HG02884 (cell line): Measurements from ENCODE around the gene TEX28.
"Not testable (repeated sequence)": the region's sequence is repeated elsewhere in the genome, so short reads cannot be mapped to it uniquely, and the experiment has no call there.

Source experiments
- ATAC-seq: cut with Tn5 transposase; IDR thresholded peaks from one replicate; pipeline ENCODE4 v1.9.1; 2021; ENCODE audit warnings: mild to moderate bottlenecking, moderate library complexity; ENCODE audit not compliant: unreplicated experiment

TEX28 gene

GRCh38 chrX:154312116-154312515 is 17.2 kb upstream of the TEX28 start:
- ATAC-seq = no peak

DNA sequence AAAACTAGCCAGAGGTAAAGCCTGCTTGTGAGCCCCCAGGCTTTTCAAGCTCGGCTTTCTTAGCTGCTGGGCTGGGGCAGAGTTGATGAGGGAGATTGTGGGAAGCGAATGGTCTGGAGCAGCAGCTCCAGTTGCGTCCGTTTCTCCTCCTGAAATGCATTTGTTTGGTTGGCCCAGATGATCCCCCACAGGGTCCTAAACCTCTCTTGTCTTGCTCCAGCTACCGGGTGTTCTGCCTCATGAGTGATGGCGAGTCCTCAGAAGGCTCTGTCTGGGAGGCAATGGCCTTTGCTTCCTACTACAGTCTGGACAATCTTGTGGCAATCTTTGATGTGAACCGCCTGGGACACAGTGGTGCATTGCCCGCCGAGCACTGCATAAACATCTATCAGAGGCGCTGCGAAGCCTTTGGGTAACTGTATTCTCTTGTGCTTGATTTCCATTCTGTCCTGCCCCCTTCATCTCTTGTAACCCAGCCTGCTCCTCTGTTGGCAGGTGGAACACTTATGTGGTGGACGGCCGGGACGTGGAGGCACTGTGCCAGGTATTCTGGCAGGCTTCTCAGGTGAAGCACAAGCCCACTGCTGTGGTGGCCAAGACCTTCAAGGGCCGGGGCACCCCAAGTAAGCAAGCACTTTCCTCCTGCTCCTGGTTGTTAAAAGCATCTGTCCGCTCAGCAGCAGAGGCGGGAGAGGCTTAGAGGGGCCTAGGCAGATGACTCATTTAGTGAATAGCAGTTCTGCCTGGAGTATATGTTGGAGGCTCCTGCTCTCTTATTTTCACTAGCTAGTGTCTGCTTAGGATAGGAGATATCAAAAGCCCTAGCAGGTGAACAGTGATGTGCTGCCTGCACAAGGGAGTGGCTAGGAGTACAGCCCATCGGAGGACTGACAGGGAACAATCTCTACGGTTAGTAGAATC is 16.0 kb upstream of the TEX28 start:
- ATAC-seq = no peak

DNA sequence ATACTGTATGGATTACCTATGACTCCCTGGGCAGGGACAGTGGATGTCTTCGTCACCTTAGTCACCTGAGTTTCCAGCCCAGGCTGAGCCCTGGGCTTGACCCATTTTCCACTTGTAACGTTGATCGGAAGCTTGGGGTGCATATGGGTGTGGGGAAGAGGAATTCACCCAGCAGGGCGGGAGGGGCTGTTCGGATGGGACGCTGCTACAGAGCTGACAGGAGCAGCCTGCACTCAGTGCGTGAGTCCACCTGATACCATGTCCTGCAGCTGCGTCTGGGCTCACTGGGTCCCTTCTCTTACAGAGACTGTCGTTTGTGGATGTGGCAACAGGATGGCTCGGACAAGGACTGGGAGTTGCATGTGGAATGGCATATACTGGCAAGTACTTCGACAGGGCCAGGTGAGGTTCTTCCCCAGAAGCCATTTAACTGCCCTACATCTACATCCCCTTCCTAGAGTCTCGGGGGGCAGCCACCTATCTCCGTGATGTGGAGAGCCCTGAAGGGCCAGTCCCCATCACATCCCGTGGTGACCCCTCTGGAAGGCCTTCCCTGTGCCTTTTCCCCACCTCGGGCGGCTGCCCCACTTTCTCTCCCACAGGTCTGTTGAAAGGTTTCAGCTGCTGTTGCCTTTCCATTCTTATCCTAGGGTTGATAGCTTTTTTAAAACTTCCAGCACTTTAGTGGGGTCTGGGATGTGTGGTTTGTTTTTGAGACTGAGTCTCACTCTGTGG is 14.3 kb upstream of the TEX28 start:
- ATAC-seq = no peak

DNA sequence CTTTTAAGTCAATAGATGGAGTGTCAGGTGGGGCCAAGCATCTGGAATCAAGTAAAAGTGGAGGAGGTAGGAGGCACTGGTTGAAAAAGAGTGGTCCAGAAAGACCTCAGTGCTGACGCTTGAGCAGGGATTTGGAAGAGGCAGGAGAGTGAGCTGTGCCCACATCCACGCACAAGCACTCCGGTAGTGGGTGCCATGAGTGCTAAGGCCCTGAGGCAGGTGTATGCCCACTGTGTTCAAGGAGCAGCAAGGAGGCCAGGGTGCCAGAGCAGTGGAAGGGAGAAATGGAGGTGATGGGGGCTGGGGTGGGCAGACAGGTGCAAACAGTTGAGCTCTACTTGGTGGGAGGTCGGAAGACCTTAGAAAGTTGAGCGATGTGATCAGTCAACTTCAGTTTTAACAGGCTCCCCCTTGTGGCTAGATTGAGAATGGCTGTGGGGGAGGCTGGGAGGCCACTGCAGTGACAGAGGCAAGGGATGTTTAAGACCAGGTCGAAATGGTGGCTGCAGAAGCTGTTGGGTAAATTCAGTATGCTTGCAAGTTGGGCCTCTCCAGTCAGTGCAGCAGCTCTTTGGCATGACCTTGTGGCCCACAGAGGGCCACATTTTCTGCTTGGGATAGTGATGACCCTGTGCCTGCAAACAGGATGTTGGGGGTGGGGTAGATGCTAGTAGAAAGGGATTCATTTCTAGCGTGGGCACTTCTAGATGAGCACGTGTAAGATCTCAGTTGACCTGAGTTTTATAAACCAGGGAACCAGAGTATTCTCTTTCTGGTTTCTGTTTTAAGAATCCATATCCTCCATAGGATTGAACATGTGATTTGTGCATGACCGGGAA is 13.4 kb upstream of the TEX28 start:
- no peak for ATAC-seq

DNA sequence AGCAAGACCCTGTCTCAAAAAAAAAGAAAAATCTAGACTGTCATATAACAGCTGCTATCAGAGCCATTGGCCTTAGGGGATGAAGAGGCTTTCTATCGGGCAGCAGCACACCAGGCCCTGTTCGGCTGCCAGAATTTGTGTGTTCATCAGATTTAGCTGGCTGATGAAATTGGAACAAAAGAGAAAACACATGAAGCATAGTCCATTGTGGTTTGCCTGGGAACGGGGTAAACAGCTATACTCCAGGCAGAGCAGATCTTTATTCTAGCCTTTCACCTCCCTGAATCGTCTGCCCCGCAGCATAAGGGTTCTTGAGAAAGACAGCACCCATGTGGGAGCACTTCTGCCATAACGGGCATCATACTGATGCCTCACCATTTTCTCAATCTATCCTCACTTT is 12.3 kb upstream of the TEX28 start:
- no peak for ATAC-seq

GRCh38 chrX:154305541-154306205 is 10.7 kb upstream of the TEX28 start:
- no peak for ATAC-seq

- ATAC-seq = no peak
These were observed 9.9 kb upstream of the TEX28 start for GRCh38 chrX:154304846-154305245.

GRCh38 chrX:154303476-154303875 is 8.6 kb upstream of the TEX28 start:
- no peak for ATAC-seq

- ATAC-seq = not testable (repeated sequence)
These were observed 8.1 kb upstream of the TEX28 start for GRCh38 chrX:154302998-154303397.

GRCh38 chrX:154300816-154301215 is 5.9 kb upstream of the TEX28 start:
- ATAC-seq = no peak

GRCh38 chrX:154298312-154298711 is 3.4 kb upstream of the TEX28 start:
- ATAC-seq = no peak

DNA sequence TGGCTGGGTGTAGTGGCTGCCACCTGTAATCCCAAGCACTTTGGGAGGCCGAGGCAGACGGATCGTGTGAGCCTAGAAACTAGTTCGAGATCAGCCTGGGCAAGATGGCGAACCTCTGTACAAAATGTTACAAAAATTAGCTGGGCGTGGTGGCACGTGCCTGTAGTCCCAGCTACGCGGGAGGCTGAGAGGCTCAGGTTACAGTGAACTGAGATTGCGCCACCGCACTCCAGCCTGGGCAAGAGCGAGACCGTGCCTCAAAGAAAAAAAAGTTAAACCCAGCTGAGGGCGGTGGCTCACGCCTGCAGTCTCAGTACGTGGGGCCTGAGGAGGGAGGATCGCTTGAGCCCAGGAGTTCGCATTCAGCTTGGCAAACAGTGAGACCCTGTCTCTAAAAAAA is 1.8 kb upstream of the TEX28 start:
- no peak for ATAC-seq

DNA sequence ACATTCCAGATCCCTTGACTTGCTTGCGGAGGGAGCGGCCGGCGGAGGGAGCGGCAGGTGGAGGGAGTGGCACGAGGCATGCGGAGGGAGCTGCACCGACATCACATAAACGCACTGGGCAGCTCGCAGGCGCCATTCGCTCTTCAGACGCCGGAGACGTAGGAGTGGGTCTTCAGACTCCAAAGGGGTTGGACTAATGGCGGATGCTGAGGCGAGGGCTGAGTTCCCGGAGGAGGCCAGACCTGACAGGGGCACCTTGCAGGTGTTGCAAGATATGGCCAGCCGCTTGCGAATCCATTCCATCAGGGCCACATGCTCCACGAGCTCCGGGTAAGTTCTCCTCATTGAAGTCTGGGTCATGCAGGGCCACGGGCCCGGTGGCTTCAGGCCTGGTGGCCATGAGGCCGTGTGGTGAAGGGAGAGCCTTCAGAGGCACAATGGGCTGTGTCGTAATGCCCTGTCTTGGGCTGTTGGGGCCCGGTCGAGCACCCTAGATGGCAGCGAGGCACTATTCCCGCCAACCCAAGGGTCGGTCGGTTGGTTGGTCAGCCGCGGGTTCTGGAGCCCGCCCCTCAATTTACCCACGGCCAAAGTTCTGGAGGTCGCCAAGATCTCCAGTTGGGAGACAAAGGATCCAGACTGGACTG is 863 bp upstream of the TEX28 start, which contains the start of gene TKTL1:
TSS of gene TKTL1 (plus strand) at position 132 of the 647 bp plus-strand sequence. CDS start at position 197, 65 bp downstream.
- ATAC-seq = no peak

DNA sequence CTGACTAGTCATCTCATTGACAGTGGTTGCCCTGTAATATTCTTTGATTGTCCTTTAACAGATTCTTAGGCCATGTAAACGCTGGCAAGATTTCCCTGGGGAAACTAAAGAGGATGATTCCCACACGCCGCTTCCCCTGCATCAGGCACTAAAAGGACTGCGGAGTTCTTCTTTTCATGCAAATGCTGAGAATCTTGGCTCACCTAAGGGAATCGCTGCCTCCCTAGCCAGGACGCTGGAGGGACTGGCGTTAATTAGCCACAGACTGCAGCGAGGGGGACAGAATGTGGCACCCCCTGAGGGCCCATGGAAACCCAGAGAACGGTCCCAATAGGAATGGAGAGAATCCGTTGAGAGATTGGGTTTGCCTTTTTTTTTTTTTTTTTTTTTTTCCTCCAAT is 8.5 kb downstream of the TEX28 start:
- ATAC-seq = not testable (repeated sequence)

GRCh38 chrX:154284489-154285338 is 10.2 kb downstream of the TEX28 start:
- peak; percentile 59 for ATAC-seq

DNA sequence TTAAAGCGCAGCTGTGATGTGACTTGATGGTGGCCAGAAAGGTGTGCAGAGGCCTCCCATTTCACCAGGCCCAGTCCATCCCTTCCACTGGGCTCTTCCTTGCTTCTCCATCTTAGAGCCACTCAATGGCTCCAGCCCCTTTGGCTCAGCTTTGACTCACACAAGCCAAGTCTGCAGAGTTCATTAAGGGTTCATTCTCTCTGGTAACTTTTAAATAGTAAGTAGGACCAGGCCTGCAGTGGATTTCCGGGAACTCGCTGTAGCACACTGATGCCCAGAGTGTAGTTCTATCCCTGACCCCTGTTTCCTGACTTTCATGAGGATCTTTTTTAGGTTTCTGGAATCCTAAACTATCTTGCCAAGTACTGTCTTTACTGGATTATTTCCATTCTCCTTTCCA is 25.7 kb downstream of the TEX28 start:
- not testable (repeated sequence) for ATAC-seq

DNA sequence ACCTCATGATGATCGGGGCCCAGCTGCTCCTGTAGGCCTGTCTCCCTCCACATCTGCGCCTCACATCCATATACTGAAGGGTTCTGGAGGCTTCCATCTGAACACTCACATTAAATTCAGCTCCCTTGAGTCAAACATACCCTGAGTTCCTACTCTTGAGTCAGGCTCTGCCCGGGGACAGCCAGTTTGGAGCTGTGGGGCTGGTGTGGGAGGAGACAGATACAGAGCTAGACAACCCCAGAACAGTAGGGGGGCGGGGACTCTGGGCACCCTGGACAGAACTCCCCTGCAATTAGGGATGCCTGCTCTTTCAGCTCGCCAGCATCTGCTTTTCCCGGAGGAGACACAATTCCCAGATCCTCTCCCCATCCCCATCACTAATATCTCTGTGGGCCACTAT is 31.9 kb downstream of the TEX28 start:
- not testable (repeated sequence) for ATAC-seq

GRCh38 chrX:154258711-154259110 is 36.2 kb downstream of the TEX28 start:
- not testable (repeated sequence) for ATAC-seq

DNA sequence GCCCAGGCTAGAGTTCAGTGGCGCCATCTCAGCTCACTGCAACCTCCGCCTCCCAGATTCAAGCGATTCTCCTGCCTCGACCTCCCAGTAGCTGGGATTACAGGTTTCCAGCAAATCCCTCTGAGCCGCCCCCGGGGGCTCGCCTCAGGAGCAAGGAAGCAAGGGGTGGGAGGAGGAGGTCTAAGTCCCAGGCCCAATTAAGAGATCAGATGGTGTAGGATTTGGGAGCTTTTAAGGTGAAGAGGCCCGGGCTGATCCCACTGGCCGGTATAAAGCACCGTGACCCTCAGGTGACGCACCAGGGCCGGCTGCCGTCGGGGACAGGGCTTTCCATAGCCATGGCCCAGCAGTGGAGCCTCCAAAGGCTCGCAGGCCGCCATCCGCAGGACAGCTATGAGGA is 37.6 kb downstream of the TEX28 start, which contains the start of gene OPN1MW3:
TSS of gene OPN1MW3 (plus strand) at position 301 of the 400 bp plus-strand sequence. CDS start at position 339, 38 bp downstream.
- ATAC-seq = not testable (repeated sequence)
